ENCODE data around the gene CDH15. TPM values are rescaled to one million over a fixed set of nuclear protein-coding genes. Genes with fewer than 3 reads are reported as not detected.

CDH15 gene
- total RNA-seq, 1 experiment from 2014 or later, result 3.8 TPM

DNA sequence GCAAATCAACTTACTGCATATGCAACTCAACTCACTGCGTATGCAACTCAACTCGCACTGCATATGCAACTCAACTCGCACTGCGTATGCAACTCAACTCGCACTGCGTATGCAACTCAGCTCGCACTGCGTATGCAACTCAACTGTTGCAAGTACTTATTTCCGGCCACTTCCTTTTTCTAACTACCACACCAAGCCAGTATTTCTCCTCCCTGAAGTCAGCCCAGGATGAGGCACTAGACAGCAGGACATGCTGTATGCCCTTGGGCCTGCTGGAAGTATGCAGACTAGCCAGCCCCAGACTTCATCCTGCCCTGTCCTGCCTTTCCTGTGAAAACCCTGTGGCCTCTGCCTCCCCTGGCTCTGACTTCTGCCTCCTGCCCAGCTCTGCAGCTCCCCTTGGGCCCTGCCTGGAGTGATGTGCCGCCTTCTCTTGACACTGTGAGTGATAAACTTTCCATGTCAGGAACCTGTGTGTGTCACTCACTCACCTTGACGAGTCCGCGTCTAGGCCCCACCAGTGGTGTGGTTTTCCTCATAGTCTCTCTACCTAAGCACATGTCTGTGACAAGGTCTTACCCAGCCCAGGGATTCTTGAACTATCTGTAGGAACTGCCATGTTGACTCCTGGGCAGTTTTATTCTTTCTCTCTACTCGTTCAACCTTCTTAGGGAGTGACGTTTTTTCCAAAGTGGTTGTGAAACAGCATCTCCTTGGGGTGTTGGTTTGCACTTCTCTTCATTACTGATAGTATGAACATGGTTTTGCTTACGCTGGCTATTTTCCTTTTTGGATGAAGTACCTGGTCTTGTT lies 62.3 kb downstream of the CDH15 start:
- Histone ChIP-seq H3K4me2 (ENCODE audit: low read length) (no peak overlapping the region), H2AFZ (ENCODE audit: low read depth, low read length, poor library complexity, severe bottlenecking) (no peak overlapping the region), H3K9ac (ENCODE audit: low read length) (no peak overlapping the region), H3K4me3 (replicated peaks in 1 of 2; ENCODE audit: low read depth in 1 of 2, low read length in 2 of 2) (no peak overlapping the region), H3K79me2 (ENCODE audit: insufficient read depth, low read length) (no peaks in the 10 kb centered on the region; the same call in 1 of the 2 replicates), H4K20me1 (ENCODE audit: insufficient read depth) (no peaks in the 10 kb centered on the region), H3K9me2 (ENCODE audit: insufficient read depth) (no peaks in the 10 kb centered on the region), H3K4me1 (ENCODE audit: control insufficient read depth in 1 of 2, insufficient read depth in 2 of 2, low read length in 2 of 2) (no peaks in the 10 kb centered on the region), H3K27me3 (ENCODE audit: insufficient read depth, low read length) (no peaks in the 10 kb centered on the region), H3K9me3 (ENCODE audit: control insufficient read depth in 1 of 2, insufficient read depth in 1 of 2, low read depth in 1 of 2, low read length in 2 of 2) (no peaks in the 10 kb centered on the region; a peak in 1 of 4 replicates), H3K36me3 (ENCODE audit: control insufficient read depth in 1 of 2, insufficient read depth in 2 of 2, low read length in 2 of 2) (peaks cover 17 to 34% of the 10 kb centered on the region in 2 experiments; a peak in 3 of 4 replicates), H3K27ac (ENCODE audit: low read depth, low read length) (no peak overlapping the region)
- intact Hi-C loops (cut with micrococcal nuclease), result no loop called here
- ATAC-seq (no peak), DNase-seq (ENCODE audit: low read depth, low spot score) (no peak)
- POLR2A ChIA-PET, result no interaction called here
- RAD21 ChIA-PET (ENCODE audit: low non-redundant PET in 1 of 2, low total read pairs in 2 of 2, uncharacterized antibody in 2 of 2, unreplicated experiment in 2 of 2), result no interaction called here
- BruUV-seq (replicated peaks), result no TSS peak
- CTCF ChIA-PET, result no interaction called here
- no peak for TF ChIP-seq ZFX (IDR thresholded peaks at IDR 0.05)
- TF ChIP-seq EGR1 (IDR thresholded peaks at IDR 0.05; ENCODE audit: low read depth), result no peak
- TF ChIP-seq EZH2 (IDR thresholded peaks at IDR 0.05), result no peak
- no peak for TF ChIP-seq POLR2A (IDR thresholded peaks at IDR 0.05; ENCODE audit: borderline replicate concordance, extremely low read depth, insufficient read depth, insufficient read length)
- TF ChIP-seq, protein P1, sequence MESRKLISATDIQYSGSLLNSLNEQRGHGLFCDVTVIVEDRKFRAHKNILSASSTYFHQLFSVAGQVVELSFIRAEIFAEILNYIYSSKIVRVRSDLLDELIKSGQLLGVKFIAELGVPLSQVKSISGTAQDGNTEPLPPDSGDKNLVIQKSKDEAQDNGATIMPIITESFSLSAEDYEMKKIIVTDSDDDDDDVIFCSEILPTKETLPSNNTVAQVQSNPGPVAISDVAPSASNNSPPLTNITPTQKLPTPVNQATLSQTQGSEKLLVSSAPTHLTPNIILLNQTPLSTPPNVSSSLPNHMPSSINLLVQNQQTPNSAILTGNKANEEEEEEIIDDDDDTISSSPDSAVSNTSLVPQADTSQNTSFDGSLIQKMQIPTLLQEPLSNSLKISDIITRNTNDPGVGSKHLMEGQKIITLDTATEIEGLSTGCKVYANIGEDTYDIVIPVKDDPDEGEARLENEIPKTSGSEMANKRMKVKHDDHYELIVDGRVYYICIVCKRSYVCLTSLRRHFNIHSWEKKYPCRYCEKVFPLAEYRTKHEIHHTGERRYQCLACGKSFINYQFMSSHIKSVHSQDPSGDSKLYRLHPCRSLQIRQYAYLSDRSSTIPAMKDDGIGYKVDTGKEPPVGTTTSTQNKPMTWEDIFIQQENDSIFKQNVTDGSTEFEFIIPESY (IDR thresholded peaks at IDR 0.05; ENCODE audit: extremely low read depth, insufficient replicate concordance, low read length), result no peak
- TF ChIP-seq SIN3A (IDR thresholded peaks at IDR 0.05; ENCODE audit: low read depth), result no peak
- no peak for TF ChIP-seq JUND (IDR thresholded peaks at IDR 0.05)
- no peak for TF ChIP-seq POLR2AphosphoS5 (IDR thresholded peaks at IDR 0.05; ENCODE audit: low read depth, low read length)
- TF ChIP-seq TCF7L2 (IDR thresholded peaks at IDR 0.05; ENCODE audit: borderline replicate concordance, extremely low read depth, insufficient read depth, insufficient read length), result no peak
- TF ChIP-seq RAD21 (IDR thresholded peaks at IDR 0.05; ENCODE audit: low read depth), result no peak
- TF ChIP-seq YY1 (IDR thresholded peaks at IDR 0.05; ENCODE audit: extremely low read depth, insufficient replicate concordance, low read depth, low read length), result no peak
- no peak for TF ChIP-seq CEBPB (IDR thresholded peaks at IDR 0.05; ENCODE audit: low read depth)
- TF ChIP-seq, protein P2, sequence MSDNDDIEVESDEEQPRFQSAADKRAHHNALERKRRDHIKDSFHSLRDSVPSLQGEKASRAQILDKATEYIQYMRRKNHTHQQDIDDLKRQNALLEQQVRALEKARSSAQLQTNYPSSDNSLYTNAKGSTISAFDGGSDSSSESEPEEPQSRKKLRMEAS (IDR thresholded peaks at IDR 0.05), result no peak
- no peak for TF ChIP-seq FOSL1 (IDR thresholded peaks at IDR 0.05; ENCODE audit: low read depth)
- no peak for TF ChIP-seq SRF (IDR thresholded peaks at IDR 0.05; ENCODE audit: low read depth)
- TF ChIP-seq CBX3 (IDR thresholded peaks at IDR 0.05; ENCODE audit: low read depth), result no peak
- TF ChIP-seq SP1 (IDR thresholded peaks at IDR 0.05; ENCODE audit: low read depth), result no peak
- TF ChIP-seq, protein P3, sequence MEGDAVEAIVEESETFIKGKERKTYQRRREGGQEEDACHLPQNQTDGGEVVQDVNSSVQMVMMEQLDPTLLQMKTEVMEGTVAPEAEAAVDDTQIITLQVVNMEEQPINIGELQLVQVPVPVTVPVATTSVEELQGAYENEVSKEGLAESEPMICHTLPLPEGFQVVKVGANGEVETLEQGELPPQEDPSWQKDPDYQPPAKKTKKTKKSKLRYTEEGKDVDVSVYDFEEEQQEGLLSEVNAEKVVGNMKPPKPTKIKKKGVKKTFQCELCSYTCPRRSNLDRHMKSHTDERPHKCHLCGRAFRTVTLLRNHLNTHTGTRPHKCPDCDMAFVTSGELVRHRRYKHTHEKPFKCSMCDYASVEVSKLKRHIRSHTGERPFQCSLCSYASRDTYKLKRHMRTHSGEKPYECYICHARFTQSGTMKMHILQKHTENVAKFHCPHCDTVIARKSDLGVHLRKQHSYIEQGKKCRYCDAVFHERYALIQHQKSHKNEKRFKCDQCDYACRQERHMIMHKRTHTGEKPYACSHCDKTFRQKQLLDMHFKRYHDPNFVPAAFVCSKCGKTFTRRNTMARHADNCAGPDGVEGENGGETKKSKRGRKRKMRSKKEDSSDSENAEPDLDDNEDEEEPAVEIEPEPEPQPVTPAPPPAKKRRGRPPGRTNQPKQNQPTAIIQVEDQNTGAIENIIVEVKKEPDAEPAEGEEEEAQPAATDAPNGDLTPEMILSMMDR (IDR thresholded peaks at IDR 0.05 in 2 of 3, conservative IDR thresholded peaks at IDR 0.05 in 1 of 3; ENCODE audit: borderline replicate concordance in 1 of 3, insufficient read depth in 1 of 3, low read depth in 2 of 3, low read length in 2 of 3), result no peak
- TF ChIP-seq ZNF274 (IDR thresholded peaks at IDR 0.05; ENCODE audit: low read depth, low read length), result no peak
- TF ChIP-seq ELF1 (IDR thresholded peaks at IDR 0.05; ENCODE audit: borderline replicate concordance, low read depth), result no peak

Data from HCT116 (cell line).